Activated CD8-positive, alpha-beta memory T cell treated with anti-CD3 and anti-CD28 coated beads for 24 hours (primary cell): ENCODE results near the gene GSPT1.
"Not testable (repeated sequence)": the region's sequence is repeated elsewhere in the genome, so short reads cannot be mapped to it uniquely, and the experiment has no call there.

Experiments
- DNase-seq: peaks from one replicate; pipeline ENCODE4 v3.0.0-alpha.2; 2020

Gene GSPT1

GRCh38 chr16:11851294-11852091, 64.3 kb downstream of the GSPT1 start, which contains the start of gene RSL1D1:
Gene RSL1D1, minus strand, starts transcription at chr16:11851542. Its CDS starts 30 bp downstream, at chr16:11851512.
- DNase-seq, result peak; percentile 97

DNA sequence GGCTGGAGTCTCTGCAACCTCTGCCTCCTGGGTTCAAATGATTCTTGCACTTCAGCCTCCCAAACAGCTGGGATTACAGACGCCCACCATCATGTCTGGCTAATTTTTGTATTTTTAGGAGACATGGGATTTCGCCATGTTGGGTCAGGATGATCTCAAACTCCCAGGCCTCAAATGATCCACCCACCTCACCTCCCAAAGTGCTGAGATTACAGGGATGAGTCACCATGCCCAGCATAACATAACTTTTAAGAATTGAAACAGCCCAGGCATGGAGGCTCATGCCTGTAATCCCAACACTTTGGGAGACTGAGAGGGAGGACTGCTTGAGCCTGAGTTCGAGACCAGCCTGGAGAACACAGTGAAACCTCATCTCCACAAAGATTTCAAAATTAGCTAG, 66.9 kb downstream of the GSPT1 start:
- no peak for DNase-seq

GRCh38 chr16:11844499-11844898, 71.3 kb downstream of the GSPT1 start:
- DNase-seq, result no peak

DNA sequence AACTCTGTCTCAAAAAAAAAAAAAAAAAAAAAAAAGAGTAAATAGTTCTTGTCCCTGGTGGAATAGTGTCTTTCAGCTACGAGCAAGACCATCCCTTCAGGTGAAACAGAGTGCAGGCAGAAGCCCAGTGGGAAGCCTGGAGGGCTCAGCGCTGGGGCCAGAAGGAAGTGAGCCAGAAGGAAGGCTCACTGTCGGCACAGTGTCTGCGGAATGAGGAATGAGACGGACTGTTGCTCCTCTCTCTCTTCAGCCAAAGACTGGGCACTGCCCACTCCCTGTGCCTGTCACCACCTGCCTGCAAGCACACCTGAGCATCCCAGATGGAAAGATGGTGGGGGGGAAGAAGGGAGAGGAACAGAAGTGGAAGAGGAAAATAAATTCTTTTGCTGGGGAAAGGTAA, 71.9 kb downstream of the GSPT1 start:
- DNase-seq, result peak; percentile 49

DNA sequence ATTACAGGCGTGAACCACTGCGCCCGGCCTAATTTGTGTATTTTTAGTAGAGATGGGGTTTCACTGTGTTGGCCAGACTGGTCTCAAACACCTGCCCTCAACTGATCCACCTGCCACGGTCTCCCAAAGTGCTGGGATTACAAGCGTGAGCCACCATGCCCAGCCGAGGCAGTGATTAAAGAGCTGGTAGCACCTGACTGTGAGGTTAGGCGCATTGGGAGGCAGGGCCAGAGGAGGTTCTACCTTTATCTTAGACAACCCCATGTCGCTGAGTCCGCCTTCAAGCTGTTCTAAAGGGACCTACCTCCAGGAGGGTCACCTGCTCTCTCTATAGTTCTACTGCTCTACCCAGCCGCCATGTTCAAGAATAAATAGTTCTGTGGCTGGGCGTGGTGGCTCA, 72.5 kb downstream of the GSPT1 start:
- peak; percentile 52 for DNase-seq

- DNase-seq, result peak; percentile 32
These were observed 74.7 kb downstream of the GSPT1 start for GRCh38 chr16:11841026-11841425.

DNA sequence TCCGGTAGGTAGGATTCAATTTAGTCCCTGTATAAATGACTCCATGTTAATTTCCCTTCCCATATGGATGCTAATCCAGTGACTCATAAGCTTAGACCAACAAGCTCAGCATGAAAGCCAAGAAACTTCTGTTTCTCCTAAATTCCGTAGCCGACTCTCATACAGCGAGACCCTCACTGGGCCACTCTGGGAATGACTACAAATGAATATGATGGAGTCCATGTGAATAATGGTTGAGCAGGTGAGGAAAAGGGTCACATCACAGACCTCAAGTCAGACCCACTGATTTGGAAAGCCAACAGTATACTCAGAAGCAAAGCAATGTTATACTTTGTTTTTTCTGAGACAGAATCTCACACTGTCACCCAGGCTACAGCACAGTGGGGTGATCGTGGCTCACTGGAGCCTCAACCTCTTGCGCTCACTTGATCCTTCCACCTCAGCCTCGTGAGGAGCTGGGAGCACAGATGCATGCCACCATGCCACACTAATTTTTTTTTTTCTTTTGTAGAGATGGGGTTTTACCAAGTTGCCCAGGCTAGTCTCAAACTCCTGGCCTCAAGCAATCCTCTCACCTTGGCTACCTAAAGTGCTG, 79.0 kb downstream of the GSPT1 start:
- no peak for DNase-seq

DNA sequence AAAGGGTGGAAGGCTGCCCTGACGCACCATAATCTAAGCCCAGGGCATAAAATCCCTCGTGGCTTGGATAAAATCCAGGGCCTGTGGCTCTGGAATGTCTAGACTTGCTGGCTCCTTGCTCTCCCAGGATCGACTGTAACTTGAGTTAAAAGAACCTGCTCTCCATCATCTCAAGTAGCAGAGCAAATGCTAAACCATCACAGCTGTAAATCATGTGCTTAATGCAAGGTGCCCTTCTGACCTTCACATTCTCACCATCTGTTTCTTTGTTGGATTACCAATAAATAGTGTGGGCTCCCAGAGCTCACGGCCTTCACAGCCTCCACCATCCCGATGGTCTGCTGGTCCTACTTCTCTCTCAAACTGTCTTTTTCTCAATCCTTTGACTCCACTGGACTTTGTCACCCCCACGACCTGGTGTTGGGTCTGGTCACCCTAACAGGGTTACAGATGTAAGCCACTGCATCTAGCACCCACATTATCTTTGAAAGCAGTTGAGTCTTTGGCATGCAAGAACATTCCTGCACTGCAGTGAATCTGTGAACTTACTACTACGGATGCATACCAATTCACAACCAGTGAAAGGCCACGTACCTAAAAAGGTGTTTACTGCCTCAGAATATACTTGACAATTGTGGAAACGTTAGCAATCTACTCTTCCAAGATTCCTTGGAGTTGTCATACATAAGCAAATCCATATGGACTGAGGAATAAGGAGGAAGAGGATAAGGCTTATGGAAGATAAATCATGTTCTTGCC, 79.7 kb downstream of the GSPT1 start:
- no peak for DNase-seq

GRCh38 chr16:11835309-11835708, 80.4 kb downstream of the GSPT1 start:
- no peak for DNase-seq

- DNase-seq, result no peak
These were observed 81.6 kb downstream of the GSPT1 start for GRCh38 chr16:11833951-11834695.

- no peak for DNase-seq
These were observed 87.1 kb downstream of the GSPT1 start for GRCh38 chr16:11828696-11829095.

- DNase-seq, result not testable (repeated sequence)
These were observed 90.1 kb downstream of the GSPT1 start for GRCh38 chr16:11825520-11826165.

DNA sequence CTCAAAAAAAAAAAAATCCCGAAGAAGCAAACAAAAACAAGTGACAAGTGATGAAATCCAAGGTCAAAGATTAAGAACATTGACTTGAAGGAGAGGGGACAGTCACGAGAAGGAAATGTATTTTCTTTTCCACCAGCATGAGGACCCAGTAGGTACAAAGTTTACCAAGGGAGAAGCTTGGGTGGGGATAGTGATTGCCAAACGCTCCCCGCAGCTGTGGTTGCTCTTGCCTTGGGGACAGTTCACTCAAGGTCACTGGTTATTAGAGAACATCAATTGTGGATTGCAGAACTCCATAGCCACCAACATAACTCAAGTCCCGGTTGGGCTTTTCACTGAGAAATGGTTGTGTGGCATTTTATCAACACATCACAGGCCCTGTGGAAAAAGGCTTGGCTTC, 91.4 kb downstream of the GSPT1 start:
- DNase-seq, result no peak

DNA sequence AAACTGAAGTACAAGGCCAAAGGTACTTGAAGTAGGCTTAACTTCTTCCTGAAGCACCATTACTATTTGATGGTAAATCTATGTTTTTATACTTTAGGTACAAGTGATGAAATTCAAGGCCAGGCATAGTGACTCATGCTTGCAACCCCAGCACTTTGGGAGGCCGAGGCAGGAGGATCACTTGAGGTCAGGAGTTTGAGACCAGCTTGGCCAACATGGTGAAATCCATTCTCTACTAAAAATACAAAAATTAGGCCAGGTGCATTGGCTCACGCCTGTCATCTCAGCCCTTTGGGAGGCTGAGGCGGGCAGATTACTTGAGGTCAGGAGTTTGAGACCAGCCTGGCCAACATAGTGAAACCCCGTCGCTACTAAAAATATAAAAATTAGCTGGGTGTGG, 92.1 kb downstream of the GSPT1 start:
- not testable (repeated sequence) for DNase-seq

- no peak for DNase-seq
These were observed 96.0 kb downstream of the GSPT1 start for GRCh38 chr16:11819798-11820197.

- not testable (repeated sequence) for DNase-seq
These were observed 96.8 kb downstream of the GSPT1 start for GRCh38 chr16:11818970-11819369.
